HG02870 (cell line): ENCODE results near the gene GDPD1.
"Not testable (repeated sequence)": the region's sequence is repeated elsewhere in the genome, so short reads cannot be mapped to it uniquely, and the experiment has no call there.

Source experiments
- ATAC-seq: cut with Tn5 transposase; IDR thresholded peaks from one replicate; pipeline ENCODE4 v1.9.1; 2021; ENCODE audit warnings: mild to moderate bottlenecking, moderate library complexity; ENCODE audit not compliant: unreplicated experiment

The GDPD1 gene

DNA sequence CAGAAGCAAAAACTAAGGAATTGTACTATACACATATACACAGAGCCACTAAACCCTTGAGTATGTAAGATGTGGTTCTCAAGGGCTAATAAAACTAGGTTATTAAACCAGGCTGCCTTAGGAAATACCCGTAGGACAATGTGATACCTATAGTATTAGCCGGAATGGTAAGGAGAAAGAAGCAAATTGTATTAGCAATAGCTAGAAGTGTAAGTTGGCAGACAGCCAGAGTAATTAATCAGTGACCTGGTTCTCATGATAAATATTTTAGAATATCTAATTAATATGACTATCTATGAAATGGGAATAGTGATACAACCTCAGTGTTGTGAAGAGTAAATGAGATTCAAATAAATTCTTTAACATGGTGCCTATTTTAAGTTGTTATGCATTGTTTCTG is 18.6 kb downstream of the GDPD1 start:
- ATAC-seq = no peak

DNA sequence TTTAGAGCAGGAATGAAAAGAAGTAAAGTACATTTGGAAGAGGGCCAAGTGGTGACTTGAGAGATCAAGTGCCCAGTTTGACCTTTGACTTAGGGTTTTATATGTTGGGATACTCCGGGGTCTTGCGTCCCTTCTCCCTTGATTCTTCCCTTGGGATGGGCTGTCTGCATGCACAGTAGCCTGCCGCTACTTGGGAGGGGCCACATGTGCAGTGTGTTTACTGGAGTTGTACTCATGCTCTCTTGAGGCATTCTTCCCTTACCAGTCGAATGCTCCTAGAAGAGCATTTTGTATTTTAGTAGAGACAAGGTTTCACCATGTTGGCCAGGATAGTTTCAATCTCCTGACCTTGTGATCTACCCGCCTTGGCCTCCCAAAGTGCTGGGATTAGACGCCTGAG is 23.8 kb downstream of the GDPD1 start:
- no peak for ATAC-seq

DNA sequence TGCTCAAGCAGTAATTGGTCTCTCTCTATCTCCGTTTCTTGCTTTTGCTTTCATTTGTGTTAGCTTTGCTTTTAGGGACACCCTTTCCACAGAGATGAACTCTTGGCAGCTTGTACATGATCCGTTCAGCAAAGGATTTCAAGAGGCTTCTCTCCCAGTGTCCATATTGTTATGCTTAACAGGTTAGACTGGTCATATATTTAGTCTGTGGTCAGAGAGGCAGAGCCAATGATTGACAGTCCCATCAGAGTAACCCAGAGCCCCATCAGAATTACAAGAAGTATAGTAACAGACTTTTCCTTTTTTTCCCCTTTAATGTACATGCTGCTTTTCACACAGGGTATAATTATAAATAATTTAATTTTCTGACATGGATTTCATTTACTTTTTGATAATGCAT is 34.4 kb downstream of the GDPD1 start:
- ATAC-seq = no peak

DNA sequence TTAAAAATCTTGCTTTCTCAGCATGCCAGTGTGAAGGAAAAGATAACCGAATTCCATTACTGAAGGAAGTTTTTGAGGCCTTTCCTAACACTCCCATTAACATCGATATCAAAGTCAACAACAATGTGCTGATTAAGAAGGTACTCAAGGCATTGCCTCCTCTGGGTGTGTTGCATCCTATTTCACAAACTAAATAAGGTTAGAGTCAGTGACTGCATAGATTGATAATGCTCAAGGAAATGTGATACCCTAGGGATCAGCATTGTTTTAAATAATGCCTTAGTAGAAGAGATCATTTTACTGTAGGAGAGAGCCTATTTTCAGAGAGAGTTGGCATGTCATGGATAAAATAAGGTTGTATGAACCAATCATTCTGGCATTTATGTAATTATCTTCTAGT is 36.8 kb downstream of the GDPD1 start:
- no peak for ATAC-seq

DNA sequence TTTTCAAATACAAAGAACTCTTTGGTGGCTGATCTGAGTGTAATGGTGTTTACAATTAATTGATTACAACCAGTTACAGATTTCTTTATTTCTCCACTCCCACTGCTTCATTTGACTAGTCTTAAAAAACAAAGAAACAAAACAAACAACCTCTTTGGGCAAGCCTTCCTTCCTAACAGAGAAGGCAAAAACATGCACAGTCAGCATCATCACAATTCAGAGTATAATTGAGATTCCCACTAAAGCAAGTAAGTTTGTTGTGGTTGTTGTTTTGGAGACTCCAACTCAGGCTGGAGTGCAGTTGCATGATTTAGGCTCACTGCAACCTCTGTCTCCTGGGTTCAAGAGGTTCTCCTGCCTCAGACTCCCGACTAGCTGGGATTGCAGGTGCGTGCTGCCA is 40.4 kb downstream of the GDPD1 start:
- no peak for ATAC-seq

DNA sequence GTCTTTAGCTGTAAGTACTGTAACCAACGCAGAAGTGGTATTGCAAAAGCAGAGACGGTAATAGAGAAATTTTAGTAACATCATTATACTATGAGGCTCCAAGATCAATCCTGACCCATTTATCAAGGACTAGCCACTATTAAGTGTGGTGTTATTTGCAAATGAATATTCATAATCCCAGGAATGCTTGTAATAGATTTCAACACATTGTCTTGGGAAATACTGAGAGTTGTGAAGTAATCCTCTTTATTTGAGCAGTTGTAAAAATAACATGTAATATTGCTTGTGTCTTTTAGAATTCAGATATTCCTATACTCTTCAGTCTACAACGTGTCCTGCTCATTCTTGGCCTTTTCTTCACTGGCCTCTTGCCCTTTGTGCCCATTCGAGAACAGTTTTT is 46.4 kb downstream of the GDPD1 start:
- no peak for ATAC-seq

DNA sequence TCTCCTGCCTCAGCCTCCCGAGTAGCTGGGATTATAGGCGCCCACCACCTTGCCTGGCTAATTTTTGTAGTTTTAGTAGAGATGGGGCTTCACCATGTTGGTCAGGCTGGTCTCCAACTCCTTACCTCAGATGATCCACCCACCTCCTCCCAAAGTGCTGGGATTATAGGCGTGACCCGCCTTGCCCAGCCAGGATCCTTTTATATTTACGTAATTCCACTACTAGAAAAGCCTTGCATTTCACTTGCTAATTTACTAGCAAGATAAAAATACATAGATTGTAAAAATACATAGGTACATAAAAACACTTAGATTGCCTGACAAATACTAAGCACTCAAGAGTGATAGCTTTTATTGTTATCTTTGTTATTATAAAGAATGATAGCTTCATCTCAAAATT is 47.5 kb downstream of the GDPD1 start:
- ATAC-seq = no peak

DNA sequence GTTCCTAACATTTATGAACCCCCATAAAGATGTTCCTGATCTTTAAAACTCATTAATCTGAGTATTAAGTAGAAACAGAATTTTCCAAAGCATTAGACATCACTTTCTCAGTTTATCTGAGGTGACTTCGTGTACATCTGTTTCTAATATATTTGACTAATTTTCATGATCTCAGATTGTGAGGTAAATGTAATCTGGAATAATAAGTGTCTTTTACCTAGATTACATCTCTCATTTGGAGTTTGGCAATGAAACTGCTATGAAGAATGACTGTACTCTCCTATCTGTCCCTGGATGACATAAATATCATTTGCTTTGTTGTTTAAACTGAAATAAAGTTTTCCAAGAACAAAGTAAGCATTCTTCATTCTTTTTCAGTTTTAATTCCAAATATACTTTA is 55.3 kb downstream of the GDPD1 start:
- no peak for ATAC-seq

DNA sequence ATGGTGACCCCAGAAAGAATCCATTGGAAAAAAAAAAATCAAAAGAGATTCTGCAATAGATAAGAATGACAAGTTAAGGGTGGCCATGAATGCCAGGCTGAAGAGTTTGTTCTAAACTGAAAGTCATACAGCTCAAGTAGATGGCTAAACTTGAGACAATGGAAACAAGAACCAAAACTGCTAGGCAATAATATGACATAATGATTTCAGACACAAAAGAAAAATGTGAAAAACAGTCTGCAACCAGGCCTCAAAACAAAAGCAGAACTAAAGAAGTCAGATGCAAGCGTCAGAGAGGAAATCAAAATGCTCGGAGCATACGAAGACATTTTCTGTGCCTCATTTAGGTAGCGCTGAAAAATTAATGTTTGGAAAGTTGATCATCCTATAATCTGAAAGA is 56.7 kb downstream of the GDPD1 start:
- peak; percentile 55 for ATAC-seq

DNA sequence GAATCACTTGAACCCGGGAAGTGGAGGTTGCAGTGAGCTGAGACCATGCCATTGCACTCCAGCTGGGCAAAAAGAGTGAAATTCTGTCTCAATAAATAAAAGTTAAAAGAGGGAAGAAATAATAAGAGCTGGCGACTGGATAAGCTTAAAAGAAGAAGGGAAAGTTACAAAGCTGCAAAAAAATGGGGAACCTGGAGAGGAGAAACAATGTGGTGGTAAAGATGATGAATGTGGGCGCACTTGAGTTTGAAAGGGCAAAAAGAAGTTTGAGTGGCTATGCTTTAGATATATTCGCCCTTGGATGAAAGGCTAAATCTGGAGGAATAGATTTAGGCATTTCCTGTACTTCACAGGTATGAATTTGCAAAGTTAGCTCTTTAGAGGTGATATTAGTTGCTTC is 58.1 kb downstream of the GDPD1 start:
- ATAC-seq = no peak

DNA sequence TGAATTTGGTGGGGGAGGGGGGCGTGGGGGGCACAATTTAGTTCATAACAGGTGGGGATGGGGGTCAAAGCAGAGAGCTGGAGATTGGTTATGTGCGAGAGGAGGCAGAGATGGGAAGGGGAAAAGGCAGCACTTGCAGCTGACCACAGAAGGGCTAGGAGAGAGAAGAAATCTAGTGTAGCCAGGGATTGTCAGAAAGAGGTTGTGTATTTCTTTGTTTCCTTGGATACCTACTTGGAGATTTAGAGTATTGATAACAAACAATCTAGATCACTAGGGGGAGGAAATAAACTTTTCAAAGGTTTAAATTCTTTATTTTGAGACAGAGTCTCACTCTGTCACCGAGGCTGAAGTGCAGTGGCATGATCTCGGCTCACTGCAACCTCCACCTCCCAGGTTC is 64.0 kb downstream of the GDPD1 start:
- ATAC-seq = no peak

DNA sequence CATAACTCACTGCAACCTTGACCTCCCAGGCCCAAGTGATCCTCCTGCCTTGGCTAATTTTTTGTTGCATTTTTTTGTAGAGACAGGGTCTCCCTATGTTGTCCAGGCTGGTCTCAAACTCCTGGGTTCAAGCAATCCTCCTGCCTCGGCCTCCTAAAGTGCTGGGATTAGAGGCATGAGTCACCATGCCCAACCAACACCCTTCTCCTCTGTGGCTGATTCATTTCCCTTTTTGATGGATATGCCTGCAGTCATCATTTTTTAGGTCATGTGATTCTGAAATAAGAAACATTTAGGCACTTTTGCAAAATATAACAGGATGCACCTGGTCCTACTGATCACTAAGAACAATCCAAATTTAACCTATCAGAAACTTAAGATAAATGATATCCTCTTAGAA is 67.1 kb downstream of the GDPD1 start:
- ATAC-seq = no peak

DNA sequence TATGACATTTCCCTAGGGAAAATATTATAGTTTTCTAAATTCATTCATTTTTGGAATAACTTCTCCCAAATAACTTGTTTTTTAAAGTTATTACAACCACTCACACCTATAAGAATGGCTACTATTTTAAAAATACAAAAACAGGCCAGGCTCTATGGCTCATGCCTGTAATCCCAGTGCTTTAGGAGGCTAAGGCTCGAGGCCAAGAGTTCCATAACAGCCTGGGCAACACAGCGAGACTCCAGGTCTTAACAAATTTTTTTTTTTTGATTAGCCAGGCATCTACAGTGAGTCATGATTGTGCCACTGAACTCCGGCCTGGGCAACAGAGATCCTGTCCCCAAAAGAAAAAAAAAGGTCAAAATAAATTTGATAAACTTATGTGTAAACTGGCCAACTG is 67.6 kb downstream of the GDPD1 start:
- ATAC-seq = no peak

DNA sequence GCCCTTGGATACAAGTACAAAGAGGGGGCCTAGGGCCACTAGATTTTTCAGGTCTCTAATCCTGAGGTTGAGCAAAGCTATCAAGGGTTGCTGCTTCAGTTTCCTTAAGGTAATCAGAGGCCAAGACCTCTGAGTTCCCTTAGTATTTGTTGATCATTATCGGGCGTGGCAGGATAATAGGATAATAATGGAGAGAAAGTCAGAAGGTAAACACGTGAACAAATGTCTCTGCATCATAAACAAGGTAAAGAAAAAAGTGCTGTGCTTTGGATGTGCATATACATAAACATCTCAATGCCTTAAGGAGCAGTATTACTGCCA is 69.6 kb downstream of the GDPD1 start:
- ATAC-seq = no peak

DNA sequence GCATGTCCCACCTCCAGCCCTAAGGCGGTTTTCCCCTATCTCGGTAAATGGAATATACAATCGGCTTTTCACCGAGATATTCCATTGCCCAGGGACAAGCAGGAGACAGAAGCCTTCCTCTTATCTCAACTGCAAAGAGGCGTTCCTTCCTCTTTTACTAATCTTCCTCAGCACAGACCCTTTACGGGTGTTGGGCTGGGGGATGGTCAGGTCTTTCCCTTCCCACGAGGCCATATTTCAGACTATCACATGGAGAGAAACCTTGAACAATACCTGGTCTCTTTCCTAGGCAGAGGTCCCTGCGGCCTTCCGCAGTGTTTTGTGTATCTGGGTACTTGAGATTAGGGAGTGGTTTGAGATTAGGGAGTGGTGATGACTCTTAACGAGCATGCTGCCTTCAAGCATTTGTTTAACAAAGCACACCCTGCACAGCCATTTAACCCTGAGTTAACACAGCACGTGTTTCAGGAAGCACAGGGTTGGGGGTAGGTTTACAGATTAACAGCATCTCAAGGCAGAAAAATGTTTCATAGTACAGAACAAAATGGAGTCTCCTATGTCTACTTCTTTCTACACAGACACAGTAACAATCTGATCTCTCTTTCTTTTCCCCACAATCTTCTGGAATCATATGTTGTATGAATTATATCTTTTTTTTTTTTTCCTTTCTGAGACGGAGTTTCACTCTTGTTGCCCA is 70.1 kb downstream of the GDPD1 start:
- ATAC-seq = not testable (repeated sequence)

DNA sequence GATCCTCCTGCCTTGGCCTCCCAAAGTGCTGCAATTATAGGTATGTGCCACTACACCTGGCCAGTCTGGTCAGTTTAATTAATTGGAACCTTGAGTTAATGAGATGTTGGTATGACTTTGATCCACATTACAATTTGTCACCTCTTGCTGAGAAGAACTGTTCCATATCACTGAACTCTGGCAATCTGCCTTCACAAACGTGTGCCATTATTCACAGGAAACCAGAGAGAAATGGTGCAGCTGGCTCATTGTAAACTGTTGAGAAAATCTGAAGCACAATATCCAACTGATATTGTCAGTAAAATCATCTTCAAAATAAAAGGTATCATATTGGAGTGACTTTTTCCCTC is 71.8 kb downstream of the GDPD1 start:
- ATAC-seq = no peak

DNA sequence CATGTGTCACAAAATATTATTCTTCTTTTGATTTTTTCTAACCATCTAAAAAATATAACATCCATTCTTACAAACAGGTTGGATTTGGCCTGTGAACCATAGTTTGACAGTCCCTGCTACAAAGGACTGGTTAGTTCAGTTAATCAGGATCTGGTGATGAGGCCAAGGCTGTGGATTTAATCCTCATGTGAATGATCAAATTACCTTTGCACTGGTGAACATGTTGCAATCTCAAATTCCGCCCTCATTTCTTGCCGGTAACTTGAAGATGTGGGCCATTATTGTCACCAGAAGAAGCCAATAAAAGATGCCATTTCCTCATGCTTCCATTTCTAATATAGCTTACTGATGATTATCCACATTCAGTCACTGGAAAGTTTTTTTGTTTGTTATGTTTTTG is 75.9 kb downstream of the GDPD1 start:
- ATAC-seq = no peak

DNA sequence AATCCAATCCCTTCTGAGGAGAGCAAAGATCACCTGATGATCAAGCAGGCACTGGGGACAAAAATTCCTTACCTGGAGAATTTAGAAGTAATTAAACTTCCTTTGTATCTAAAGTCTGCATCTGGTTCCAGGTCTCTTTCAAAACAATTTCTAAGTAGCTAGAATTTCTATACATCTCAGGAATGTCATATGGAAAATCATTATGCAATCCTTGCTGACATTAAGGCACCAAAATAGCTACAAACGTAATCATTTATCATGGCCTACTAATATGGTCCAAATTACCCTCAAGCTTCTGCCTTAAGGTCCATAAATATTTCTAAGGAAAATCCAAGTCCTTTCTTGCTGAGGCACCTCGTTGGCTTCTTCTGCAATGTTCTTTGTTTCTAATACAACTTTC is 78.2 kb downstream of the GDPD1 start:
- ATAC-seq = no peak

DNA sequence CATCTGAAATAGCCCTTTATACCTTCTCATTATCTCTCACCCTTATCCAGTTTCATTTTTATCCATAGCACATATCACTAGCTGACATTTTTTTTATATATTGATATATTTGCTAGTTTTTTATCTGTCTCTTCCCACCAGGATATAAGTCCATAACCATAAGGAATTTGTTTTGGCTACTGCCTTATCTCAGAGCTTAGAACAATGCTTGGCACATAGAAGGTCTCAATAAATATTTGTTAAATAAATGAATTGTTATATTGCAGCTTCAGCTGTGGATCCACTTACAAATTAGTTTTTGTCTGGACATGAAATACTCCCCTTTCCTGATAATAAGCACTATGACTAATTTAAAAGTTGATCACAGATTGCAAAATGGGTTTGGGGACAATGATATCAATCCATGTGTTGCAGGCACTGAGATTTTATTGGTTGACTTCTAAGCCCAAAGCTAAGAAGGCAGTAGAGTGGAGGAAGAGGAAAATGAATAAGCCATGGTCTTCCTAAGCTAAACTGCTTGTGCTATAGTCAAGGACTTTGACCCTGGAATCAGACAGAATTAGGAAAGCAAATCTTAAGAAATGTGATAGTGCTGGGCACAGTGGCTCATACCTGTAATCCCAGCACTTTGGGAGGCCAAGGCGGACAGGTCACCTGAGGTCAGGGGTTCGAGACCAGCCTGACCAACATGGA is 79.2 kb downstream of the GDPD1 start:
- ATAC-seq = no peak

DNA sequence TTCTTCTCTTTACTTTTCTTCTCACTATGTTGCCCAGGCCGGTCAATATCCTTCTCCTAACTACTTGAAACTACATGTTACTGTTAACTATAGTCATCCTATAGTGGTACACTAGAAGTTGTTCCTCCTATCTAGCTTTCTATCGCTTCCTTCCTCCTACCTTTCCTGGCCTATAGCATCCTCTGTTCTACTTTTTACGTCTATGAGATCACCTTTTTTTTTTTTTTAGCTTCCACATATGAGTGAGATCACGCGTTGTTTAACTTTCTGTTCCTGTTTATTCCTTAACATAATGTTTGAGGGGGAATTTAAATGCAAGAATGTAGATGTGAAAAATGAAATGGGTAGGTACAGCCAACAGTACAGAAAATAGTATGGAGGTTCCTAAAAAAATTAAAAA is 80.6 kb downstream of the GDPD1 start:
- ATAC-seq = no peak

DNA sequence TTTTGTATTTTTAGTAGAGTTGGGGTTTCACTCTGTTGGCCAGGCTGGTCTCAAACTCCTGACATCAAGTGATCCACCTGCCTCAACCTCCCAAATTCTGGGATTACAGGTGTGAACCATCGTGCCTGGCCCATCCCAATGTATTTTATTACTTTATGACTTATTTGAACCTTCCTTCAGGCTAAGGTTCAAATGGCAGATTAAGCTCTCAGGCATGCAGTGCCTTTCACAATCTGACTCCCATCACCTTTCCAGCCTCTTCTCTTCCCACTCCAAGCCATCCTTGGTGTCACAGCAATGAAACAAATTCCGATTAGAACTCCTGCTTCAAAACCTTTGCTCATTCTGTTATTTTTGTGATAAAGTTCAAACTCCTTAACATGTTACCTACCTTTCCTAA is 84.5 kb downstream of the GDPD1 start:
- no peak for ATAC-seq

DNA sequence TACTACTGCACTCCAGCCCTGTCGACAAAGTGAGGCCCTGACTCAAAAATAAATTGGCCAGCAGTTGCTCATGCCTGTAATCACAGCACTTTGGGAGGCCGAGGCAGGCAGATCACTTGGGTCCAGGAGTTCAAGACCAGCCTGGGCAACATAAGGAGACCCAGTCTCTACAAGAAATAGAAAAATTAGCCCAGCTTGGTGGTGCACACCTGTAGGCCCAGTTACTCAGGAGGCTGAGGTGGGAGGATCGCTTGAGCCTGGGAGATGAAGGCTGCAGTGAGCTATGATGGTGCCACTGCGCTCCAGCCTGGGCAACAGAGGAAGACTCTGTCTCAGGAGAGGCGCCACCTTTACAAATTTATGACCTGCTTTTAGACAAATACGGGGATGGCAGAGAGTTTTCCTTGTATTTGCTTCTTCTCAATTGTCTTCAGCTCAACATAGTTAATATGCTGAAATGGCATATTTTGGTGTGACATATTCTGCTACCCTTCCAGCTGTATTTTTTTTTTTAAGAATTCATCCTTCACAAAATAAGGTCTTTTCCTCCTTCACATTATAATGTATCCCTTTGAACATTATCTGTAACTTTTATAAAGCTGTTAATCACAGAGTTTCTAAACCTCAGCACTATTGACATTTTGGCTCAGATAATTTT is 90.1 kb downstream of the GDPD1 start:
- no peak for ATAC-seq

DNA sequence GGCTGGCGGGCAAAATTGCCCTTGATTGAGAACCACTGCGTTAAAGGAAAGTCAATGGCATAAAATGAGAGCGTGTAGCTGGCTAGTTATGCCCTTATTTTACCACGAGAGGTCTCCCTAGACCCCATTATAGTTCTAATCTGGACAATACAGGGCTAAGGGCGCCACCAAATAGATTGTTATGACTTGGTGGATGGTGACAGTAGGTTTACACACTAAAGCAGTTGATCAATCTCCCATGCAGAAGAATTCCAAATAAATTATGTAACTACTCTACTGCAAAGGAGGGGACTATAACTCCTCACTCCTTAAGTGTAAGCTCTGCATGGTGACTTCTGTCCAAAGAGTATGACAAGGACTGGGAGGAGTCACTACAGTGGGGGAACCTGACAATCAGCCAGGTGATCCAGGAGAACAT is 90.7 kb downstream of the GDPD1 start:
- ATAC-seq = no peak
